ENCODE data around the gene MYO1B. TPM values are rescaled to one million over a fixed set of nuclear protein-coding genes. Genes with fewer than 3 reads are reported as not detected.
A peak's percentile ranks its signal among the peaks of the same experiment; 100 is the strongest.

The MYO1B gene
- total RNA-seq, 1 experiment from 2014 or later = 93.0 TPM

- Histone ChIP-seq H3F3A (ENCODE audit: low read length, unreplicated experiment) (no peaks in the 10 kb centered on the region), H2AFZ (ENCODE audit: low read length) (no peak overlapping the region), H3K4me2 (ENCODE audit: low read length) (peak overlapping the region; percentile 16; the same call in 1 of the 2 replicates), H4K20me1 (ENCODE audit: low read length) (no peaks in the 10 kb centered on the region), H3K79me2 (ENCODE audit: low read length) (no peaks in the 10 kb centered on the region), H3K36me3 (ENCODE audit: low read depth, low read length) (peaks cover 53% of the 10 kb centered on the region), H3K27me3 (ENCODE audit: low read length) (no peaks in the 10 kb centered on the region), H3K9me2 (replicated peaks; ENCODE audit: low read length) (no peaks in the 10 kb centered on the region), H3K4me1 (ENCODE audit: insufficient read depth, low read length) (peaks cover 39% of the 10 kb centered on the region), H3K9me3 (ENCODE audit: low read length) (no peaks in the 10 kb centered on the region), H3K4me3 (ENCODE audit: low read length) (no peak overlapping the region), H3K27ac (ENCODE audit: low read length) (no peak overlapping the region; the same call in 1 of the 2 replicates), H3K9ac (ENCODE audit: low read length) (no peak overlapping the region)
- ATAC-seq = peak; percentile 69
- DNase-seq = peak; percentile 73
- ChIA-PET POLR2A (ENCODE audit: unreplicated experiment) (no interaction called here), CTCF (no interaction called here)
- TF ChIP-seq CTCF (conservative IDR thresholded peaks at IDR 0.05; ENCODE audit: low read depth, low read length) = no peak
- intact Hi-C loops (cut with micrococcal nuclease) = loop anchor here (1.0 kb wide), 1 partner anchor 17 kb away; no protein-coding TSS in a partner anchor
- no TSS peak for BruUV-seq (replicated peaks)
Observed at GRCh38 chr2:191386938-191387536, 141.8 kb downstream of the MYO1B start.

GRCh38 chr2:191389288-191389687 is 144.1 kb downstream of the MYO1B start:
- ChIA-PET CTCF (no interaction called here), POLR2A (ENCODE audit: unreplicated experiment) (no interaction called here)
- Histone ChIP-seq H4K20me1 (ENCODE audit: low read length) (no peaks in the 10 kb centered on the region), H3K9me2 (replicated peaks; ENCODE audit: low read length) (no peaks in the 10 kb centered on the region), H2AFZ (ENCODE audit: low read length) (no peak overlapping the region), H3K4me1 (ENCODE audit: insufficient read depth, low read length) (peaks cover 27% of the 10 kb centered on the region), H3K36me3 (ENCODE audit: low read depth, low read length) (peaks cover 65% of the 10 kb centered on the region), H3K79me2 (ENCODE audit: low read length) (no peaks in the 10 kb centered on the region), H3F3A (ENCODE audit: low read length, unreplicated experiment) (no peaks in the 10 kb centered on the region), H3K4me2 (ENCODE audit: low read length) (no peak overlapping the region), H3K9ac (ENCODE audit: low read length) (no peak overlapping the region), H3K27me3 (ENCODE audit: low read length) (no peaks in the 10 kb centered on the region), H3K27ac (ENCODE audit: low read length) (no peak overlapping the region), H3K4me3 (ENCODE audit: low read length) (no peak overlapping the region), H3K9me3 (ENCODE audit: low read length) (no peaks in the 10 kb centered on the region)
- intact Hi-C loops (cut with micrococcal nuclease) = no loop called here
- DNase-seq (no peak), ATAC-seq (no peak)
- TF ChIP-seq EZH2 (IDR thresholded peaks at IDR 0.05; ENCODE audit: low read length, unreplicated experiment) (no peak), CTCF (conservative IDR thresholded peaks at IDR 0.05; ENCODE audit: low read depth, low read length) (no peak), EZH2phosphoT487 (IDR thresholded peaks at IDR 0.05; ENCODE audit: borderline replicate concordance, low read length) (no peak)
- no TSS peak for BruUV-seq (replicated peaks)

GRCh38 chr2:191391171-191391570 is 146.0 kb downstream of the MYO1B start:
- intact Hi-C loops (cut with micrococcal nuclease) = no loop called here
- H3K36me3 ChIP-seq (ENCODE audit: low read depth, low read length) = peaks cover 70% of the 10 kb centered on the region

More at GRCh38 chr2:191391171-191391570, 146.0 kb downstream of the MYO1B start:
- no peaks in the 10 kb centered on the region for H3K9me3 ChIP-seq (ENCODE audit: low read length)
- H3F3A ChIP-seq (ENCODE audit: low read length, unreplicated experiment) = no peaks in the 10 kb centered on the region
- ChIA-PET CTCF (no interaction called here), POLR2A (ENCODE audit: unreplicated experiment) (no interaction called here)
- no peak overlapping the region for H3K4me3 ChIP-seq (ENCODE audit: low read length)
- H3K9me2 ChIP-seq (replicated peaks; ENCODE audit: low read length) = no peaks in the 10 kb centered on the region
- no peak overlapping the region for H3K9ac ChIP-seq (ENCODE audit: low read length)
- peaks cover 15% of the 10 kb centered on the region for H3K4me1 ChIP-seq (ENCODE audit: insufficient read depth, low read length)
- no peak overlapping the region for H2AFZ ChIP-seq (ENCODE audit: low read length)
- no peaks in the 10 kb centered on the region for H3K27me3 ChIP-seq (ENCODE audit: low read length)
- ATAC-seq (no peak), DNase-seq (no peak)
- no peaks in the 10 kb centered on the region for H3K79me2 ChIP-seq (ENCODE audit: low read length)
- no peak for TF ChIP-seq CTCF (conservative IDR thresholded peaks at IDR 0.05; ENCODE audit: low read depth, low read length)
- no peak for TF ChIP-seq EZH2phosphoT487 (IDR thresholded peaks at IDR 0.05; ENCODE audit: borderline replicate concordance, low read length)
- no peak for TF ChIP-seq EZH2 (IDR thresholded peaks at IDR 0.05; ENCODE audit: low read length, unreplicated experiment)
- BruUV-seq (replicated peaks) = no TSS peak
- no peak overlapping the region for H3K4me2 ChIP-seq (ENCODE audit: low read length)
- no peaks in the 10 kb centered on the region for H4K20me1 ChIP-seq (ENCODE audit: low read length)
- no peak overlapping the region for H3K27ac ChIP-seq (ENCODE audit: low read length)

Data from PC-3 (cell line).